GM18505 (cell line): Measurements from ENCODE around the gene UCMA.

Experiments
- ATAC-seq: cut with Tn5 transposase; IDR thresholded peaks from one replicate; pipeline ENCODE4 v1.9.1; 2021; ENCODE audit not compliant: unreplicated experiment
- POLR2A ChIP-seq: IDR thresholded peaks from 4 replicates; pipeline ENCODE4 v1.6.1; 2011; ENCODE audit warnings: borderline replicate concordance; ENCODE audit not compliant: insufficient read depth, insufficient read length; ENCODE audit errors: extremely low read depth

Gene UCMA

GRCh38 chr10:13184730-13185514 lies 49.3 kb downstream of the UCMA start:
- no peak for TF ChIP-seq POLR2A
- no peak for ATAC-seq

- ATAC-seq, result no peak
- no peak for TF ChIP-seq POLR2A
Observed at GRCh38 chr10:13184276-13184675, 49.9 kb downstream of the UCMA start.

GRCh38 chr10:13183625-13184024 lies 50.5 kb downstream of the UCMA start:
- TF ChIP-seq POLR2A, result no peak
- no peak for ATAC-seq

GRCh38 chr10:13182424-13182823 lies 51.8 kb downstream of the UCMA start:
- no peak for ATAC-seq
- TF ChIP-seq POLR2A, result no peak

- no peak for TF ChIP-seq POLR2A
- no peak for ATAC-seq
Observed at GRCh38 chr10:13180788-13181187, 53.4 kb downstream of the UCMA start.

GRCh38 chr10:13173616-13174015 lies 60.6 kb downstream of the UCMA start:
- ATAC-seq, result no peak
- TF ChIP-seq POLR2A, result no peak
